Activated CD4-positive, CD25-positive, alpha-beta regulatory T cell treated with anti-CD3 and anti-CD28 coated beads, Interleukin-2, amount 50 U/mL, for 24 hours (primary cell): Measurements from ENCODE around the gene ZNF626.
"Not testable (repeated sequence)": the region's sequence is repeated elsewhere in the genome, so short reads cannot be mapped to it uniquely, and the experiment has no call there.

ENCODE experiments used
- ATAC-seq, 2 donors: fragments of 150-1000 bp; cut with Tn5 transposase; one replicate each; pipeline ENCODE4 v1.10.0; 2021; ENCODE audit warnings: mild to moderate bottlenecking in 1 of 2, moderate library complexity in 1 of 2

ZNF626 gene

DNA sequence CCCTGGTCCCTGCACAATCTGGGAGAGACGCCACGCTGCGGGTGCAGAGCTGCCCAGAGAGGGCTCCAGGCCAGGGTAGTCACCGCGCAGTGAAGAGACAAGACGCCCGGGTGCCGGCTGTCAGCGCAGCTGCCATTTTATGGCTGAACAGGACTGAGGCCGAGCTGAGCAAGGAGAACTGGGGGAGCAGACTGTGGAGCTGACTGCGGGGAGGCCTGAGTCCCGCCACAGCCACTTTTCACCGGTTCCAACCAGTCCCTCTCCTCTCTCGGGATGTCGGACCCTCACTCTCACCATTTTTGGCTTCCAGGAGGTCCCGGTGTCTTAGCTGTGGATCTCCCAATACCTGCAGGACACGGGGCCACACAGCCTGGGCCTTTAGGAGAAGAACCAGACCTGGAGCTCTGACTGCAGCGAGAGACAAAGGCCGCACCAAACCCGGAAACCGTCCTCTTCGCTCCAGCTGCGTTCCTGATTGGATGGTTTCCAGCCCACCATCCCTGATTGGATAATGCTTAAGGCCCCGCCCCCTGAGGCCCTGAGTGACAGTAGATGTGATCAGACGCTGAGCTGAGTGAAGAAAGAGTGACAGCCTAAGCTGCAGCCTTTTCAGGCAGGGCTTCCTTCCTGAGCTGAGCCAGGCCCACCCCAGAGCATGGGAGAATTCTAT is at the start of gene ZNF626:
ZNF626 (minus strand) TSS at position 422 of the 670 bp plus-strand sequence; CDS start at position 297, 125 bp downstream.
- ATAC-seq, result peak; percentile 99

DNA sequence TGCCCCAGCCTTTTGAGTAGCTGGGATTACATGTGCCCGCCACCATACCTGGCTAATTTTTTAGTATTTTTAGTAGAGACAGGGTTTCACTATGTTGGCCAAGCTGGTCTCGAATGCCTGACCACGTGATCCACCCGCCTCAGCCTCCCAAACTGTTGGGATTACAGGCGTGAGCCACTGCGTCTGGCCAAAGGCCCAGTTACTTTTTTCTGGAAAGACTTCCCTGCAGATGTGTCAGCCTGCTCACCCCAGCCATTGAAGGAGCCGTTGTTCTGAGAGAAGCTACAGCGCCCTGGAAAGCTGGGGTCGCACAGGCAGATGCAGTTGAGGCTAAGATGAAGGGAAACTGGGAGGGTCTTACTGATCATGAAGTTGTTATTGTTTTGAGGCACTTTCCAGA is 7.9 kb upstream of the ZNF626 start:
- no peak for ATAC-seq

- ATAC-seq, result no peak
These were observed 5.9 kb upstream of the ZNF626 start for GRCh38 chr19:20667281-20667680.

DNA sequence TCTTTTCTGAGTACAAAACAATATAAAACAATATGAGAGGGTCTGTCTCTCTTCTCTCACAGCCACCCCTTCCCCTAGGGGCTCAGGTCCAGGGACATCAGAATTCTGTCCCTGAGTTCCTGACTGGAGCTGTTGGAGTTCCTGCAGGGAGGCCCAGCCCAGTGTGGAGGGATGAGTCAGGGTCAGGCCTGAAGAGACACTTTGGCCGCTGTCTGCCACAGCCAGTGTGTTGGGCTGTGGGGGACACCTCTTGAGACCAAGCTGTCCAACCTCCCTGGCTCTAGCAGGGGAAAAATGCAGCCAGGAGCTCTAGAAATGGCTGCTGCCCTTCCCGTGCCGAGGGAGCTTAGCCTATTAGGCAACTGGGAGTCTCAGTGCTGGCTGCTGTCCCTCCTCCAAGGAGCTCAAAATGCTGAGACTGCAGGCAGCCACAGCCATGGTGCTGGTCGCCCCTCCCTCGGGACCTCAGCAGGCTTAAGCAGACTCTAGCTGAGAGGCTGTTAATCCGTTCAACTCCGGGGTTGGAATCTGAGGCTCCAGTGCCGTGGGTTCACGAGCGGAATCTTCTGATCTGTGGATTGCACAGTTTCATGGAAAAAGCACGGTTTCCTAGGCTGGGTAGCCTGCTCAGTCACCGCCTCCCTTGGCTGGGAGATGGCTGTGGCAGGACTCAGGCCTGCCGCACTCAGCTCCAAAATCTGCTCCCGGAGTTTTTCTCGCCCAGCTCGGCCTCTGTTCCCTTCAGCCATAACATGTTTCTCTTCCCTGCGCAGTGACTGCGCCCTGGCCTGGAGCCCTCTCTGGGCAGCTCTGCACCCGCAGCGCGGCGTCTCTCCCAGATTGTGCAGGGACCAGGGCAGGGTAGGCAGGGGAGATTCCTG is 3.8 kb upstream of the ZNF626 start:
- no peak for ATAC-seq

- ATAC-seq, result not testable (repeated sequence)
These were observed 3.1 kb upstream of the ZNF626 start for GRCh38 chr19:20664475-20664874.

GRCh38 chr19:20662421-20663105 is 1.2 kb upstream of the ZNF626 start:
- no peak for ATAC-seq

DNA sequence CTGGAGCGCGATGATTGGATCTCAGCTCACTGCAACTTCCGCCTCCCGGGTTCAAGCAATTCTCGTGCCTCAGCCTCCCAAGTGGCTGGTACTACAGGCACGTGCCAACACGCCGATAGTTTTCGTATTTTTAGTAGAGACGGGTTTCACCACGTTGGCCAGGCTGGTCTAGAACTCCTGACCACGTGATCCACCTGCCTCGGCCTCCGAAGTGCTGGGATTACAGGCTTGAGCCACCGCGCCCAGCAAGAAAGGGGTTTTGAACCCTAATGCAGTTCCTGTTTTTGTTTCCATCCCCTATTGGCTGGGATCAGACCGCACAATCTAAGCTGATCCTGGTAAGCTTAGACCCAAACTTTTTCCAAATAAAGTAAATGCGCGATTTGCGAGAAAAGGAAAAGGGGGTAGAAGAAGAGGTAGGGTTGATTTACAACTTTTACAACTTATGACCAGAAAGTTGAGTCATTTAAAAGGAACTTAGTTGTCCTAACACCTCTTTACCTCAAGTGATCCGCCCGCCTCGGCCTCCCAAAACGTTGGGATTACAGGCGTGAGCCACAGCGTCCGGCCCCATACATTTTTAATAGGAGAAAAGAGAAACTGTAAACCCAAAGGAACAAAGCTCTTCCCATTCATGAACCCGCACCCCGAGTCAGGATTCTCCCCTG is 764 bp downstream of the ZNF626 start:
- no peak for ATAC-seq

- no peak for ATAC-seq
These were observed 20.8 kb downstream of the ZNF626 start for GRCh38 chr19:20640545-20640944.

- no peak for ATAC-seq
These were observed 21.3 kb downstream of the ZNF626 start for GRCh38 chr19:20640023-20640422.

DNA sequence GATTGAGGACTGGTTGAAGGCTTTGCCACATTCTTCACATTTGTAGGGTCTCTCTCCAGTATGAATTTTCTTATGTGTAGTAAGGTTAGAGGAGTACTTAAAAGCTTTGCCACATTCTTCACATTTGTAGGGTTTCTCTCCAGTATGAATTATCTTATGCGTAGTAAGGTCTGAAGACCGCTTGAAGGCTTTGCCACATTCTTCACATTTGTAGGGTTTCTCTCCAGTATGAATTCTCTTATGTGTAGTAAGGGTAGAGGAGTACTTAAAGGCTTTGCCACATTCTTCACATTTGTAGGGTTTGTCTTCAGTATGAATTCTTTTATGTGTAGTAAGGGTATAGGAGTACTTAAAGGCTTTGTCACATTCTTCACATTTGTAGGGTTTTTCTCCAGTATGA is 36.8 kb downstream of the ZNF626 start:
- ATAC-seq, result not testable (repeated sequence)

DNA sequence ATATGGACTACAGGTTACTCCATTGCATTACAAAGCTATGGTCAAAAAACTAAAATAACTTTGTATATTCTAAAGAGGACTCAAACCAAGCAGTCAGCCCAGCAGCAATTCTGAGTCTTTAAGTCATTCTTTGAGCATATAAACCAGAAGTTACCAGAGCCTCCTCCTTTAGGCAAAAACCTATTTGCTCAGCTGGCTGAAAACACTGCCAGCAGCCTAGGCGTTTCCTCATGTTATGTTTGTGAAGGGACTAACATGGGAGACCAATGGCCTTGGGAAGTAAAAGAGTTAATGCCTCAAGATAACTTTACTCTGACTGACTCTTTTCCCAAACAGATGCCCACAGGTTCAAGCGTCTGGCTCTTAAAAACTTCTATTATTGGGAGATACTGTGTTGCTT is 45.3 kb downstream of the ZNF626 start:
- ATAC-seq, result no peak

DNA sequence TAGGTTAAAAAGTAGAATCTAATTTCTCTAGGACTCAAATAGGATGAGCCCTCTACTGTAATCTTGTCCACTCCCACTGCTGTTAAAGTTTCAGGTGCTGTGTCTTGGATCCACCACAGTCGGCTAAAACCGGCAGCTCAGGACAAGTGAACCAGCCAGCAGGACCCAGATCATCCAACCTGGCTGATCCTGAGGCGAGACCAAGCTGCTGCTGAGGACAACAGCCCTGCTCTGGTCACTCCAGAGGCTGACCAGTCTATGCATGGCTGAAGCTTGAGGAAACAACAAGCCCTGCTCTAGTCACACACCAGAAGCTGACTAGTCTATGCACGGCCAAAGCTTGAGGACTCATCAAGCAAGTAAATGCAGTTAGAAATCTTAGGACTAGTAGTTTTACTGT is 46.4 kb downstream of the ZNF626 start:
- not testable (repeated sequence) for ATAC-seq

DNA sequence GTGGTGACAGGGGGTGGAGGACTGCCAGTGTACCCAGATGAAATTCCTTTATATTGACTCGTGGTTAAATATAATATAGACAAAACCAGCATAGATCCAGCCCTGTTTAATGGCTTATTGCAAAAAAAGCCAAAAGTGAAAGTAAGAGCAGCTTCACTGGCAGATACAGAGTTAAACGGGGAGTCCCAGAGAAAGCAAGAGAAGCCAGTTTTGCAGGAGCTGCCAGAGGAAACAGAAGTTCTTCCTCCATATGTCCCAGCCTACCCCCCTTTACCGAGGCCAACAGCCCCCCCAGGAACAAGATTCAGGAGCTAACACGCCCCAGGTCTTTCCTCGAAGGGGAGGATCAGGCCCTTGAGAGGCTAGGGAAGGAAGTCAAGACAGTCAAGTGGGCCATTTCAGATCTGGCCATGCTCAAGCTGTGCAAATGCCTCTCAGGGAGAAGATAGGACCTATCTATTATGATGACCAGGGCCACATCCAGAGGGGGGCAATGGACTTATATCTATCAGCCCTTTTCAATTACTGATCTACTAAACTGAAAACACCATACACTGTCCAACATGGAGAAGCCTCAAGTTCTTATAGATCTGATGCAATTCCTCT is 48.6 kb downstream of the ZNF626 start:
- no peak for ATAC-seq

DNA sequence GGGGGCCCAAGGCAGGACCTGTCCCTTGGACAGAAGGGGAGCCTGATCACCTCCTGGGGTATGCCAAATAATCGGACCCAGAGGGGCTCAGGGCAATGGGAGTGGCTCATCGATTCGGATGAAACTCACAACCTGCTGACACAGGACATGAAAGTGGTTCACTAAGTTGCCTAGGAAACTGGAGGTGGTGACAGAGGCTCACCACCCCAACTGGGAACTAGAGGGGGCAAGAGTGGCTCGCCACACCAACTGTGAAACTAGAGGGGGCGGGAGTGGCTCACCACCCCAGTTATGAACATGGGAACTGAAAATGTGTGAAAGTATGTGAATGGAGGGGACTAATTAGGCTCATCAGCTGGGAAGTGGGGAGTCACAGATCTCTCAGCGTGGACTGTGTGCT is 49.5 kb downstream of the ZNF626 start:
- ATAC-seq, result no peak

GRCh38 chr19:20607943-20608342 is 53.4 kb downstream of the ZNF626 start:
- no peak for ATAC-seq
